MM.1S (cell line): Measurements from ENCODE around the gene TBC1D25.

Source experiments
- DNase-seq: peaks from one replicate; pipeline ENCODE4 v3.0.0-alpha.2; 2015
- H2AFZ ChIP-seq: fragments of 300-600 bp; sonication (generic); 2 replicates; pipeline ENCODE4 v1.6.0; 2016; ENCODE audit warnings: antibody characterized with exemption, low read length
- H3F3A ChIP-seq: fragments of 300-600 bp; sonication (generic); 2 replicates; pipeline ENCODE4 v1.6.1; 2016; ENCODE audit warnings: mild to moderate bottlenecking, antibody characterized with exemption, low read length, moderate library complexity, mixed read lengths; ENCODE audit not compliant: insufficient read depth
- H3K27ac ChIP-seq: fragments of 300-600 bp; sonication (generic); 2 replicates; pipeline ENCODE4 v1.5.1; 2016; ENCODE audit warnings: mild to moderate bottlenecking, low read length
- H3K27me3 ChIP-seq: fragments of 300-600 bp; sonication (generic); replicated peaks from 2 replicates; pipeline ENCODE4 v1.6.0; 2016; ENCODE audit warnings: low read length; ENCODE audit not compliant: insufficient read depth
- H3K36me3 ChIP-seq: fragments of 300-600 bp; sonication (generic); replicated peaks from 2 replicates; pipeline ENCODE4 v1.6.1; 2016; ENCODE audit warnings: mild to moderate bottlenecking, low read length, mixed read lengths; ENCODE audit not compliant: insufficient read depth
- H3K4me1 ChIP-seq: fragments of 300-600 bp; sonication (generic); 2 replicates; pipeline ENCODE4 v1.6.1; 2016; ENCODE audit warnings: low read length, mixed read lengths
- H3K4me2 ChIP-seq: fragments of 300-600 bp; sonication (generic); 2 replicates; pipeline ENCODE4 v1.6.0; 2016; ENCODE audit warnings: low read depth, low read length
- H3K4me3 ChIP-seq: fragments of 300-600 bp; sonication (generic); 2 replicates; pipeline ENCODE4 v1.5.1; 2016; ENCODE audit warnings: low read length, mixed read lengths
- H3K79me2 ChIP-seq: fragments of 300-600 bp; sonication (generic); 2 replicates; pipeline ENCODE4 v1.6.1; 2016; ENCODE audit warnings: mixed run types, low read length, mixed read lengths
- H3K9ac ChIP-seq: fragments of 300-600 bp; sonication (generic); 2 replicates; pipeline ENCODE4 v1.6.1; 2016; ENCODE audit warnings: low read length, mixed read lengths
- H3K9me2 ChIP-seq: fragments of 300-600 bp; sonication (generic); replicated peaks from 2 replicates; pipeline ENCODE4 v1.6.1; 2016; ENCODE audit warnings: mild to moderate bottlenecking, low read length, mixed read lengths; ENCODE audit not compliant: insufficient read depth
- H3K9me3 ChIP-seq: fragments of 300-600 bp; sonication (generic); replicated peaks from 2 replicates; pipeline ENCODE4 v1.6.1; 2016; ENCODE audit warnings: mild to moderate bottlenecking, low read length, mixed read lengths; ENCODE audit not compliant: insufficient read depth
- H4K20me1 ChIP-seq: fragments of 300-600 bp; sonication (generic); 2 replicates; pipeline ENCODE4 v1.6.1; 2016; ENCODE audit warnings: mild to moderate bottlenecking, low read length, moderate library complexity, mixed read lengths; ENCODE audit not compliant: insufficient read depth
- EZH2 ChIP-seq: fragments of 300-600 bp; sonication (generic); optimal IDR thresholded peaks from 2 replicates; pipeline ENCODE3; 2017; ENCODE audit warnings: low read depth, mild to moderate bottlenecking, antibody characterized with exemption, low read length, mixed read lengths
- EZH2phosphoT487 ChIP-seq: fragments of 300-600 bp; sonication (generic); IDR thresholded peaks from 2 replicates; pipeline ENCODE4 v1.6.1; 2018; ENCODE audit warnings: antibody characterized with exemption, low read length
- TF ChIP-seq, protein P1 (sequence below): fragments of 300-600 bp; sonication (generic); IDR thresholded peaks from 2 replicates; pipeline ENCODE4 v1.5.1; 2016; ENCODE audit warnings: antibody characterized with exemption, low read length, mixed read lengths

TBC1D25 gene

DNA sequence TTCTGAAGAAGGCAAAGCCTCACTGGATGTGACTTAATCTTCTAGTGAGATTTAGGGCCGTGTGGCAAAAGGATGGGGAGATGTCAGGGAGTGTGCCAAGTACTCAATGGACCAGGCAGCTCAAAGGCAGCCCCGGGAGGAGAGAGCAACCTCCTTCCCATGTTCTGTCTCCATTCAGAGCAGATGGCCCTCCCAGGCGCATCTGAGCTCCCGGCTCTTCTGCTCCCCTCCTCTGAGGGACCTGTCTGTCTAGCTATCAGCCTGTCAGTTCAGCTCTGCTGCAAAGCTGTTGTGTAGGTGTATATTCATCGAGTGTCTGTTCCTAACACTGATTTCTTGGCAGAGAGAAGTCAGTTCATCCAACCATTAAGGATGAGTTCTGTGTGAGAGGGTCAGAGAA lies 41.6 kb upstream of the TBC1D25 start:
- H2AFZ ChIP-seq = no peak overlapping the region
- no peak for DNase-seq
- H3K79me2 ChIP-seq = no peaks in the 10 kb centered on the region
- TF ChIP-seq EZH2 (no peak), EZH2phosphoT487 (no peak)
- TF ChIP-seq, protein P1, sequence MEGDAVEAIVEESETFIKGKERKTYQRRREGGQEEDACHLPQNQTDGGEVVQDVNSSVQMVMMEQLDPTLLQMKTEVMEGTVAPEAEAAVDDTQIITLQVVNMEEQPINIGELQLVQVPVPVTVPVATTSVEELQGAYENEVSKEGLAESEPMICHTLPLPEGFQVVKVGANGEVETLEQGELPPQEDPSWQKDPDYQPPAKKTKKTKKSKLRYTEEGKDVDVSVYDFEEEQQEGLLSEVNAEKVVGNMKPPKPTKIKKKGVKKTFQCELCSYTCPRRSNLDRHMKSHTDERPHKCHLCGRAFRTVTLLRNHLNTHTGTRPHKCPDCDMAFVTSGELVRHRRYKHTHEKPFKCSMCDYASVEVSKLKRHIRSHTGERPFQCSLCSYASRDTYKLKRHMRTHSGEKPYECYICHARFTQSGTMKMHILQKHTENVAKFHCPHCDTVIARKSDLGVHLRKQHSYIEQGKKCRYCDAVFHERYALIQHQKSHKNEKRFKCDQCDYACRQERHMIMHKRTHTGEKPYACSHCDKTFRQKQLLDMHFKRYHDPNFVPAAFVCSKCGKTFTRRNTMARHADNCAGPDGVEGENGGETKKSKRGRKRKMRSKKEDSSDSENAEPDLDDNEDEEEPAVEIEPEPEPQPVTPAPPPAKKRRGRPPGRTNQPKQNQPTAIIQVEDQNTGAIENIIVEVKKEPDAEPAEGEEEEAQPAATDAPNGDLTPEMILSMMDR = no peak
- no peaks in the 10 kb centered on the region for H3F3A ChIP-seq
- H3K27me3 ChIP-seq = no peaks in the 10 kb centered on the region
- no peak overlapping the region for H3K4me3 ChIP-seq
- H3K36me3 ChIP-seq = no peaks in the 10 kb centered on the region
- H3K9me2 ChIP-seq = no peaks in the 10 kb centered on the region
- H3K9me3 ChIP-seq = no peaks in the 10 kb centered on the region
- H3K27ac ChIP-seq = no peak overlapping the region
- H3K4me1 ChIP-seq = no peaks in the 10 kb centered on the region
- no peaks in the 10 kb centered on the region for H4K20me1 ChIP-seq
- H3K4me2 ChIP-seq = no peak overlapping the region
- no peak overlapping the region for H3K9ac ChIP-seq

- no peak for DNase-seq
- Histone ChIP-seq H3K4me2 (no peak overlapping the region), H3K27ac (no peak overlapping the region)
Observed at GRCh38 chrX:48498374-48498809, 41.1 kb upstream of the TBC1D25 start.

DNA sequence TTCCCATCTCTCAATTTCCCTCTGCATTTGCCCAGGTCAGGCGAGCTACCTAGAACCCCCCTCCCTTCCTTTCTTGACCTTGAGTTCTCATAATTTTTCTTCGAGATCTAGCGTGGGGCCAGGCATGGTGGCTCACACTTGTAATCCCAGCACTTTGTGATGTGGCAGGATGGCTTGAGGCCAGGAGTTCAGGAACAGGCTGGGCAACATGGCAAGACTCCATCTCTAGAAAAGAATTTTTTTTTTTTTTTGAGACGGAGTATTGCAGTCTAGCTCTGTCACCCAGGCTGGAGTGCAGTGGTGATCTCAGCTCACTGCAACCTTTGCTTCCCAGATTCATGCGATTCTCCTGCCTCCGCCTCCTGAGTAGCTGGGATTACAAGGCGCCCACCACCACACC lies 35.3 kb upstream of the TBC1D25 start:
- Histone ChIP-seq H3K4me2 (no peak overlapping the region), H3F3A (no peaks in the 10 kb centered on the region), H3K9me3 (no peaks in the 10 kb centered on the region), H3K4me1 (no peaks in the 10 kb centered on the region), H2AFZ (no peak overlapping the region), H3K79me2 (no peaks in the 10 kb centered on the region), H3K27ac (no peak overlapping the region), H3K4me3 (no peak overlapping the region), H3K9me2 (no peaks in the 10 kb centered on the region), H3K36me3 (no peaks in the 10 kb centered on the region), H3K9ac (no peak overlapping the region), H4K20me1 (no peaks in the 10 kb centered on the region), H3K27me3 (no peaks in the 10 kb centered on the region)
- TF ChIP-seq, protein P1 = no peak
- no peak for TF ChIP-seq EZH2phosphoT487
- TF ChIP-seq EZH2 = no peak
- DNase-seq = no peak

More at GRCh38 chrX:48498374-48498809, 41.1 kb upstream of the TBC1D25 start:
- TF ChIP-seq, protein P1 = no peak
- no peak for TF ChIP-seq EZH2
- TF ChIP-seq EZH2phosphoT487 = no peak
- no peak overlapping the region for H2AFZ ChIP-seq
- H3K79me2 ChIP-seq = no peaks in the 10 kb centered on the region
- no peaks in the 10 kb centered on the region for H3K9me2 ChIP-seq
- H4K20me1 ChIP-seq = no peaks in the 10 kb centered on the region
- H3K9ac ChIP-seq = no peak overlapping the region
- no peaks in the 10 kb centered on the region for H3F3A ChIP-seq
- no peaks in the 10 kb centered on the region for H3K36me3 ChIP-seq
- H3K4me3 ChIP-seq = no peak overlapping the region
- no peaks in the 10 kb centered on the region for H3K9me3 ChIP-seq
- no peaks in the 10 kb centered on the region for H3K27me3 ChIP-seq
- H3K4me1 ChIP-seq = no peaks in the 10 kb centered on the region
